GM06990 (cell line): ENCODE data around the gene CTTNBP2.

ENCODE experiments used
- DNase-seq: peaks from one replicate; pipeline ENCODE4 v3.0.0-alpha.2; 2011; ENCODE audit not compliant: insufficient read length; ENCODE audit errors: extremely low read depth
- H3K27me3 ChIP-seq: replicated peaks from 2 replicates; pipeline ENCODE4 v1.6.0; 2011; ENCODE audit warnings: low read length; ENCODE audit not compliant: control insufficient read depth, insufficient read depth
- H3K36me3 ChIP-seq: 2 replicates; pipeline ENCODE4 v1.5.1; 2011; ENCODE audit warnings: low read length; ENCODE audit not compliant: control insufficient read depth, insufficient read depth
- H3K4me3 ChIP-seq: replicated peaks from 2 replicates; pipeline ENCODE4 v1.5.1; 2011; ENCODE audit warnings: low read depth, mild to moderate bottlenecking, control low read depth, low read length
- CTCF ChIP-seq: IDR thresholded peaks from 2 replicates; pipeline ENCODE4 v1.5.1; 2011; ENCODE audit warnings: low read length, control low read depth, mild to moderate bottlenecking, inconsistent platforms; ENCODE audit not compliant: insufficient read depth, poor library complexity, severe bottlenecking

Gene CTTNBP2

DNA sequence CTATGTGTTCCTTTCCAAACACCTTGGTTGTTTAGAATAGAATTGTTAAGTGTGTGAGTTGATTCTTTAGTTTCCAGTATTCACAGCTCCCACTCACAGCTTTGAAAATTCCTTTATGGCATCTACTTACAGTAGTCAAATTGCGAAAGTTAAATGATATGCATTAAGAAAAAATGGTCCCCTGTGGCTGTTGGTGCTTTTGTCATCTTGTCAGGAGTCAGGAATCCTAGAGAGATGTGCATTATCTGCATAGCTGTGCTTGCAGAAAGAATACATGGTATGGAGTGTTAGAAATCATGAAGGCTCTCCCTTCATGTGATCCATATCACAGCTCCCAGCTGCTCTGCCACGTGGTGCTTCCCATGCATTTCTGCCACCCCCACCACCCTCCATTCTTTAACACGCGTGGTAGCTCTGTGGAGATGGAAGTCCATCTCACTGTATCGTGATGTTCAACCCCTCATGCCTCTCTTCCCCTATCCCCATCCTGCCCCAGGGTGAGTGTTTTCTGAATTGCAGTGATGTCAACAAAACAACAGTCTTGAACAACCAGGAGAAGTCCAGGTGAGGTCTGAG, 29.2 kb upstream of the CTTNBP2 start:
- Histone ChIP-seq H3K36me3 (no peaks in the 10 kb centered on the region), H3K27me3 (no peaks in the 10 kb centered on the region), H3K4me3 (no peak overlapping the region)
- no peak for TF ChIP-seq CTCF
- DNase-seq, result no peak

GRCh38 chr7:117901089-117901797, 28.0 kb upstream of the CTTNBP2 start:
- H3K27me3 ChIP-seq, result no peaks in the 10 kb centered on the region
- no peak for TF ChIP-seq CTCF
- H3K4me3 ChIP-seq, result no peak overlapping the region
- H3K36me3 ChIP-seq, result no peaks in the 10 kb centered on the region
- no peak for DNase-seq

DNA sequence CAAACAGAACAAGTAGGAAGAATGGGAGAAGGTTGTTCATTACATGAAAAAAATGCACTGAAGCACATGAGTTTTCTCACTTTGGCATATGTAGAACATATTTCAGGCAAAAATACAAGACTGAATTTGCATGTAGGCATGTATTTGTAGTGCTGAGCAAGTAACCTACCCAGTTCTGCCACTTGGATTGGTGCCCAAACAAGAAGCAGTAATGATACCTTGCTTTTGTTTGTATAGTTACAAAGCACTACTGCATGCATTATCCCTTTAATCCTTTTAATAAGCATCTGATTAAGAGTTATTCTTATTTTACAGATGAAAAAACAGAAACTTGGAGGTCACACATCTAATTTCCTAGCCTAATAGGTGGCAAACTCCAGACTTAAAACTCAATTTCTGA, 23.1 kb upstream of the CTTNBP2 start:
- H3K4me3 ChIP-seq, result no peak overlapping the region
- DNase-seq, result no peak
- no peaks in the 10 kb centered on the region for H3K36me3 ChIP-seq
- no peak for TF ChIP-seq CTCF
- H3K27me3 ChIP-seq, result no peaks in the 10 kb centered on the region

- H3K4me3 ChIP-seq, result no peak overlapping the region
- H3K36me3 ChIP-seq, result no peaks in the 10 kb centered on the region
- no peak for DNase-seq
- no peak for TF ChIP-seq CTCF
- no peaks in the 10 kb centered on the region for H3K27me3 ChIP-seq
Measured at GRCh38 chr7:117895276-117895675, 22.0 kb upstream of the CTTNBP2 start.

DNA sequence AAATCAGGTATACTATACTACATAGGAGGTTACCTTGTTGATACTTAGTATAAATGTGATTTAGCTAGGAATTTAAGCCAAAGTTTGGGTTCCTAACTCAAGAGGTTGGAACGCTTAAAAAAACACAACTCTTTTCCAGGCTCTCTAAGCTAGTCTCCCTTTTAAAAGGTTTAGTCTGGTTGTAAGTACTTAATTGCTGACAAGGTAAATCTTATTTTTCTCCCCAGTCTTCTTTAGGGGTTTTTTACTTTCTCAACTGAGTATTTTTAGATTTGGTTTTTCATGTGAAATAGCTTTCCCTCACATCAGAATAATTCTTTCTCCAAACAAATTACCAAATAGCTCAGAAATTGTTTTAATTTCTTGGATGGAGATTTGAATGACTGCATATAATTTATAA, 20.8 kb upstream of the CTTNBP2 start:
- H3K27me3 ChIP-seq, result no peaks in the 10 kb centered on the region
- H3K36me3 ChIP-seq, result no peaks in the 10 kb centered on the region
- no peak overlapping the region for H3K4me3 ChIP-seq
- no peak for TF ChIP-seq CTCF
- DNase-seq, result no peak
